Vagina (tissue), 2 donors: ENCODE measurements around the gene GP1BB. TPM values are rescaled to one million over a fixed set of nuclear protein-coding genes. Genes with fewer than 3 reads are reported as not detected.

Experiments
- DNase-seq, 2 donors: peaks; one replicate each; pipeline ENCODE4 v3.0.0-alpha.2; 2017; ENCODE audit errors: extremely low spot score in 2 of 2
- H3K27ac ChIP-seq: fragments of 200-600 bp; sonication (generic); one replicate; pipeline ENCODE4 v1.5.1; 2019
- H3K27me3 ChIP-seq: fragments of 200-600 bp; sonication (generic); one replicate; pipeline ENCODE4 v1.5.1; 2019
- H3K36me3 ChIP-seq, 2 donors: fragments of 200-600 bp; sonication (generic); one replicate each; pipeline ENCODE4 v1.5.1; 2017 to 2019
- H3K4me1 ChIP-seq: fragments of 200-600 bp; sonication (generic); one replicate; pipeline ENCODE4 v1.5.1; 2019
- H3K4me3 ChIP-seq, 2 donors: fragments of 200-600 bp; sonication (generic); 1 replicate in 1 of 2; 2 replicates in 1 of 2; pipeline ENCODE4 v1.5.1; 2016 to 2019
- H3K9me3 ChIP-seq: fragments of 200-600 bp; sonication (generic); one replicate; pipeline ENCODE4 v1.5.1; 2019
- CTCF ChIP-seq, 3 experiments: fragments of 450-650 bp in 2 of 3; fragments of 200-600 bp in 1 of 3; sonication (generic) in 1 of 3; IDR thresholded peaks; one replicate each; pipeline ENCODE4 v1.5.1; 2017 to 2019; ENCODE audit warnings: antibody characterized with exemption in 3 of 3, mild to moderate bottlenecking in 2 of 3, moderate library complexity in 2 of 3
- POLR2A ChIP-seq, 2 donors: fragments of 450-650 bp; IDR thresholded peaks; one replicate each; pipeline ENCODE4 v1.6.1; 2017; ENCODE audit warnings: antibody characterized with exemption in 2 of 2, mild to moderate bottlenecking in 2 of 2, moderate library complexity in 2 of 2
- POLR2AphosphoS5 ChIP-seq, 2 donors: sonication (generic); formaldehyde crosslinking; IDR thresholded peaks; one replicate each; pipeline ENCODE4 v1.9.0; 2017; ENCODE audit warnings: antibody characterized with exemption in 2 of 2, mild to moderate bottlenecking in 2 of 2, low read depth in 1 of 2; ENCODE audit not compliant: insufficient read depth in 1 of 2
- intact Hi-C: fragments of 100-400 bp; cut with DNase I; formaldehyde crosslinking; loops from one replicate; pipeline ENCODE4 v1.15.1; 2023
- total RNA-seq: library from RNA; depleted of rRNA; stranded (reverse); fragments of >200 nt; gene quantifications from one replicate; pipeline ENCODE4 v1.2.3, GENCODE V29; 2016

GP1BB gene
- total RNA-seq, 1 donor from 2014 or later: 14.5 TPM

- intact Hi-C loops: no loop called here
- H3K27me3 ChIP-seq: no peaks in the 10 kb centered on the region
Measured at GRCh38 chr22:19732403-19733113, 9.2 kb downstream of the GP1BB start.

DNA sequence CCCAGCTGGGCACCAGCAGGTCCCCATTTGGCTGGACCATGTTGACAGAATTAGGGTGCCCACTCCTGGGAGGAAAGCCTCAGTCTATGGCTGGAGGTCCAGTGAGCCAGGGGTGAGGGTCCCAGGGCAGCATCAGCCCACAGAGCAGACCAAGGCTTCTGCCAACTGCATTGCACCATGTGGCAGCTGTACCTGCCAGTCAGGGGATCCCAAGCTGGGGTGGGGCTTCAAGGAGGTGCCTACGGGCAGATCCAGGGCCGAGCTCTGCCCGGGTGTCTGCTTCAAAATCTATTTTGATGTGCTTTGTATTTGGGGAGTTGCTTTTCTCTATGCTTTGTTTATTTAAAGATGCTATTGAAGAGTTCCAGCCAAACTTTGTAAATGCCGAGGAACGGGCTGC lies 10.4 kb downstream of the GP1BB start:
- no peaks in the 10 kb centered on the region for H3K27me3 ChIP-seq
- H3K9me3 ChIP-seq: no peaks in the 10 kb centered on the region
- no peak for TF ChIP-seq POLR2AphosphoS5 (IDR thresholded peaks at IDR 0.05; ENCODE audit: insufficient read depth in 1 of 2, low read depth in 1 of 2)
- no peak for TF ChIP-seq CTCF (IDR thresholded peaks at IDR 0.05)
- TF ChIP-seq POLR2A (IDR thresholded peaks at IDR 0.05): no peak
- no peak overlapping the region for H3K27ac ChIP-seq
- no peak for DNase-seq
- H3K36me3 ChIP-seq: no peaks in the 10 kb centered on the region
- intact Hi-C loops: no loop called here
- H3K4me3 ChIP-seq: no peak overlapping the region
- H3K4me1 ChIP-seq: peaks cover 10% of the 10 kb centered on the region

More at GRCh38 chr22:19732403-19733113, 9.2 kb downstream of the GP1BB start:
- no peak for DNase-seq
- Histone ChIP-seq H3K4me1 (peaks cover 10% of the 10 kb centered on the region), H3K36me3 (no peaks in the 10 kb centered on the region), H3K27ac (no peak overlapping the region), H3K9me3 (no peaks in the 10 kb centered on the region), H3K4me3 (no peak overlapping the region)
- TF ChIP-seq POLR2A (IDR thresholded peaks at IDR 0.05) (no peak), CTCF (IDR thresholded peaks at IDR 0.05) (no peak), POLR2AphosphoS5 (IDR thresholded peaks at IDR 0.05; ENCODE audit: insufficient read depth in 1 of 2, low read depth in 1 of 2) (no peak)

- TF ChIP-seq CTCF (IDR thresholded peaks at IDR 0.05) (no peak), POLR2A (IDR thresholded peaks at IDR 0.05) (no peak), POLR2AphosphoS5 (IDR thresholded peaks at IDR 0.05; ENCODE audit: insufficient read depth in 1 of 2, low read depth in 1 of 2) (no peak)
- Histone ChIP-seq H3K36me3 (no peaks in the 10 kb centered on the region), H3K27ac (no peak overlapping the region), H3K27me3 (no peaks in the 10 kb centered on the region), H3K4me1 (peaks cover 10% of the 10 kb centered on the region), H3K4me3 (no peak overlapping the region), H3K9me3 (no peaks in the 10 kb centered on the region)
- no peak for DNase-seq
- intact Hi-C loops: no loop called here
Measured at GRCh38 chr22:19734163-19734562, 10.8 kb downstream of the GP1BB start.

GRCh38 chr22:19734837-19735382 lies 11.6 kb downstream of the GP1BB start:
- TF ChIP-seq CTCF (IDR thresholded peaks at IDR 0.05) (no peak), POLR2A (IDR thresholded peaks at IDR 0.05) (no peak)
- intact Hi-C loops: no loop called here
- no peak overlapping the region for H3K27ac ChIP-seq
- H3K4me1 ChIP-seq: peaks cover 10% of the 10 kb centered on the region
- no peaks in the 10 kb centered on the region for H3K9me3 ChIP-seq
- no peak overlapping the region for H3K4me3 ChIP-seq
- no peaks in the 10 kb centered on the region for H3K27me3 ChIP-seq
- no peak for DNase-seq
- H3K36me3 ChIP-seq: no peaks in the 10 kb centered on the region
